Prostate gland (tissue), 2 donors: Measurements from ENCODE around the gene ZBTB7C.

Experiments
- CTCF ChIP-seq, 4 experiments: fragments of 200-600 bp in 2 of 4; fragments of 450-650 bp in 2 of 4; sonication (generic) in 2 of 4; IDR thresholded peaks; 1 replicate in 3 of 4; 2 replicates in 1 of 4; pipeline ENCODE4 v1.5.1; 2016 to 2019; ENCODE audit warnings: antibody characterized with exemption in 4 of 4, mild to moderate bottlenecking in 2 of 4, moderate library complexity in 2 of 4
- POLR2AphosphoS5 ChIP-seq: sonication (generic); formaldehyde crosslinking; IDR thresholded peaks from one replicate; pipeline ENCODE4 v1.6.1; 2017; ENCODE audit warnings: antibody characterized with exemption

GRCh38 chr18:48121752-48122151 is 287.4 kb downstream of the ZBTB7C start:
- TF ChIP-seq CTCF (IDR thresholded peaks at IDR 0.05) = no peak
- no peak for TF ChIP-seq POLR2AphosphoS5
